T47D (cell line): Measurements from ENCODE around the gene QRFP.
A peak's percentile ranks its signal among the peaks of the same experiment; 100 is the strongest.
"Not testable (repeated sequence)": the region's sequence is repeated elsewhere in the genome, so short reads cannot be mapped to it uniquely, and the experiment has no call there.

Experiments used
- DNase-seq, 2 experiments: peaks; one replicate each; pipeline versions ENCODE4 v3.0.0 to v3.0.0-alpha.2; 2011 to 2012; ENCODE audit warnings: low read depth in 1 of 2, low spot score in 1 of 2
- JUND ChIP-seq: IDR thresholded peaks from 2 replicates; pipeline ENCODE4 v1.6.1; 2012; ENCODE audit warnings: low read depth
- in situ Hi-C: cut with HindIII; loops from 2 replicates; pipeline ENCODE4 v1.10.0; 2016; ENCODE audit warnings: low sequenced_read_pairs, low pct_unique_long_range_greater_than_20kb

Gene QRFP

DNA sequence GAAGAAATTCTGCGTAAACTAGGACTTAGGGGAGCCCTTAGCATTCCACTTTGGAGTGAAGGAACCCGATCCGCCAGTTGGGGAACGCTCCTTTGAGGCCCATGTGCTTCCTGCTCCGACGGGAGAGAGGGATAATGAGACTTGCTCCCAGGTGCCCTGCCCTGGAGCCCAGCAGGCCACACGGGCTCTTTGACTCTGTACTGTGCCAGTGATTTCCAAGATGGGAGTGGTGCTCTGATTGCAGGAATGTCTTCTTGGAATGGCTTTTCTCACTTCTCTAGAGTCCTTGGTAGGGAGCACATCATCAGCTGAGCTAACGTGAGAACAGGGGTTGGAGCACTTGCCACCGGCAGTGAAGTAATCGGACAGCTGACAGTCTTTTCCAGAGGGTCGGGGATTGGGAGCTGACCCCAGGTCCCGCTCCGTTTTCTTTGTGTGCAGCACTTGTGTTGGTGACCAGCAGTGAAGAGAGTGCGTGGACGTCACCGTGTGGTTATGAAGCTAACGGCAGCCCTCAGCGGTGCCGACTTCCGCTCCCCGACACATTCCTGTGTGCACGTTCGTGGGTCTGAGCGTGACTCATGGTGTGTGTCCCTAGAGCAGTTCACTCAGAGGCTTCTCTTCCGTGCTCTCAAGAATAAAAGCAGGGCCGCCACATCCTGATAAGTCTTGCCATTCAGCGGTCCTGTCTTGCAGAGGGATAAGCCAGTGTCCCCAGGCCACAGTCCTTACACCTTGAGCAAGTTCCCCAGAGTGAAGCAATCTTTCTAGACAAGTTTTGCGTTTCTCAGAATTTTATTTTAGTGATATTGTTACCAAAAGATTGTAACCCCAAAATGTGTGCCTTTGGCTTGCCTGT lies 35.9 kb downstream of the QRFP start:
- DNase-seq: no peak
- in situ Hi-C loops: no loop called here
- no peak for TF ChIP-seq JUND

DNA sequence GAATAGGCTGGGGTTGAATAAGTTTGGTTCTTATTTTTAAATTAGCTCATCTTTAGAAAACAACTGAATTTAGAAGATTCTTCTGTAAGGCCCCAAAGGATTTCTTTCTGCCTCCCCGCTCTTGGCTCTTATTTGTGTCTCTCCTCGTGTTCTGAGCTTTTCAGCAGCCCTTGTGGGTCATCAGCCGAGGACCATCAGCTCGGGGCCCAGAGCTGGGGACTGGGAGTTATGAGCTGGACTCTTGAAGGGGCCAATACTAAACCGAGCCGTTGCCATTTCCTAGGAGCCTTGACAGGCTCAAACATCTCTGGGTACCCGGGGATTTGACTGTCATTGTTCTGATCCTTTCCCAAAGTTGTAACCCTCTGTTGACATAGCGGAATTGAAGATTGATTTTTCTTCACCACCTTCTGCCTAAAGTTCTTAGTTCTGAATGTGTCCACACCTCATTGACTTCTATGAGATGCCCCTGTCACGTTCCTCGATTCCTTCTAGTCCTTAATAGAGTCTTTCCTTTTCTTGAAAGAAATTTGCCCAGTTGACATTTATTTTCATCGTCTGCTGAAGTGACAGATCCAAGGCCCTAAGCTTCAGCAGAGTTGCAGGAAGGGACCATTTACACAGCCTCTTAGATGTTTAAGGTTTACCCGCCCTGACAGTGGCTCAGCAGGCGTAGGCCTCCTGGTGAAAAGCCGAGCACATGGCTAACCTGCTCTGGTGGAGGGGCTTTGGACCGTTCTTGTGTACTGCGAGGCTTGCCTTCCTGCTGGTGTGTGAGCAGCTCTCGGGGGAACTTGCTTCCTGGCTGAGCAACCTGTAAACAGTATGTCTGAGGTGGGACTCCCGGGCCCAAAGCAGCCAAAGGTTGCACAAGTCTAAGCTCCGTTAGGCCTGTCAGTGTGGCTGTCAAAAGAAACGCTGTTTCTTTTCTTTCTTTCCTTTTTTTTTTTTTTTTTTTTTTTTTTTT lies 37.6 kb downstream of the QRFP start:
- no peak for DNase-seq
- in situ Hi-C loops: no loop called here
- TF ChIP-seq JUND: no peak

DNA sequence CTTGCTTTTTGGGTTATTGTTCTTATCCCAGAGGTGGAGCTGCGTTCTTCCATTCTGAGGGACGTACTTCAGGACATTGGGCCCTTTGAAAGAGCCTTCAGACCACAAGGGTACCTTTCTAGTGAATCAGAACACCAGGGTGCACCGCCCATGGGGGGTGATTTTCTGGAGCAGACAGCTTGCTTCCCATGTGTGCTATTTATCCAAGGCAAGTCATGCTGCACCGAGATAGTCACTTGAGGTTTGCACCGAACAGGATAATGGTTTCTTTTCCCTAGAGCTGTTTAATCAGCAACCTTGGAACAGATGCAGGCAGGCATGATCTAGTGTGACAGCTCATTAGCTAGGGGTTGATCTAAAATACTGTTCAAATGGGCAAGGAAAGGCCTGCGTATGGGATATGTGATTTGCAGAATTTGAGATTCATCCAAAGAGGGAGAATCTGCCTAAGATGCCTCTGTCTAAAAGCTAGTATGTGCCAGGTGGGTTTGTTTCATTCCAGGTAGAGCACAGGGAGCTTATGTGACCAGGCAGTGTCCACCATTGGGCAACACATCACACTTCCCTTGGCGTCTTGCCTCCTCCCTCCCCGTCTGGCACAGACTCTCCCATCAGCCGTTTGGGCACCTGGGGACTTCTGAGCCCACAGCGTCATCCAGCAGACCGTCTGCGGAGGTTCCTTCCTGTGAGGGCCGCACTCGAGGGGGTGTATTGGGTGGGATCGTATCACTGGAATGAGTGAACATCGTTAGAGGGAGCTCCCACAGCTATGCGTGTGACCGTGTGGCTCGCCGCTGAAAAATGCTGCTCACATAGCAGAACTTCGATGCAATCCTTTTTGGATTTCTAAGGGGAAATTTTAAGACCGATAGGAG lies 38.5 kb downstream of the QRFP start:
- no peak for TF ChIP-seq JUND
- in situ Hi-C loops: no loop called here
- no peak for DNase-seq

DNA sequence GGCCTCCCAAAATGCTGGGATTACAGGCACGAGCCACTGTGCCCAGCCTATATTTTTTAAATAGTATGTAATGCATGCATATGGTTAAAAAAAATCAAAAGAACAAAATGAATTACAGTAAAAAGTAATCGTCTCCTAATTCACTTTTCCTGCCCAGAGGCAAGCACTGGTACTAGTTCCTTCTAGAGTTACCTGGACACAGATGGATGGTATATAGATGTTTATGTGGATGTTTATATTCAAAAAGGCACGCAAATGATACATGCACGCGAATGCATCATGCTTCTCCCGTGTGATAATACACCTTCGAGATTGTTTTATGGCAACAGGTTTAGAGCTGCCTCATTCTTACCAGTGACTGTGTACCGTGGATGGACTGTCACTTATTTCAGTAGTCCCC lies 40.1 kb downstream of the QRFP start:
- TF ChIP-seq JUND: no peak
- in situ Hi-C loops: no loop called here
- DNase-seq: no peak

DNA sequence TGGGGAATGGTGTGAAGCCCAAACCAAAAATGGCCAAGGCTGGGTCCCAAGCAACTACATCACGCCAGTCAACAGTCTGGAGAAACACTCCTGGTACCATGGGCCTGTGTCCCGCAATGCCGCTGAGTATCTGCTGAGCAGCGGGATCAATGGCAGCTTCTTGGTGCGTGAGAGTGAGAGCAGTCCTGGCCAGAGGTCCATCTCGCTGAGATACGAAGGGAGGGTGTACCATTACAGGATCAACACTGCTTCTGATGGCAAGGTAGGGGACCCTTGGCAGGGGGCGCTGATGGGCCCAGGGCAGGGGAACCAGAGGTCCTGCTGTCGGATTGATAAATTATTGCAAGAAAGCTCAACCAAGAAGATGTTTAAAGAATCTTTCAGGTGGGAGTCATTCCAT lies 41.8 kb downstream of the QRFP start:
- in situ Hi-C loops: no loop called here
- no peak for DNase-seq
- TF ChIP-seq JUND: no peak

DNA sequence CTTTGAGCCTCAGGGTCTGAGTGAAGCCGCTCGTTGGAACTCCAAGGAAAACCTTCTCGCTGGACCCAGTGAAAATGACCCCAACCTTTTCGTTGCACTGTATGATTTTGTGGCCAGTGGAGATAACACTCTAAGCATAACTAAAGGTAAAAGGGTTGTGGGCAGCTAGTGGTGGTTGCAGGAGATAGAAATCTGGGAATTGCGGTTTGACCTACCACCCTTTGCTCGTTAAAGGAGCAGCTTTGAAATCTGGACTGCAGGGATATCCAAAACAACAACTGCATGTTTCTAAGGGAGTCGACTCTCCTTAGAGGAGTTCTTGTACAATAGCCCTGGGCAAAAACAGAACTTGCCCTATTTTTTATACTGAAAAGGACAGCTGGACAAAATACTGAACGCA lies 42.5 kb downstream of the QRFP start:
- in situ Hi-C loops: no loop called here
- no peak for TF ChIP-seq JUND
- peak in 1 of 2 experiments; percentile 36 for DNase-seq

DNA sequence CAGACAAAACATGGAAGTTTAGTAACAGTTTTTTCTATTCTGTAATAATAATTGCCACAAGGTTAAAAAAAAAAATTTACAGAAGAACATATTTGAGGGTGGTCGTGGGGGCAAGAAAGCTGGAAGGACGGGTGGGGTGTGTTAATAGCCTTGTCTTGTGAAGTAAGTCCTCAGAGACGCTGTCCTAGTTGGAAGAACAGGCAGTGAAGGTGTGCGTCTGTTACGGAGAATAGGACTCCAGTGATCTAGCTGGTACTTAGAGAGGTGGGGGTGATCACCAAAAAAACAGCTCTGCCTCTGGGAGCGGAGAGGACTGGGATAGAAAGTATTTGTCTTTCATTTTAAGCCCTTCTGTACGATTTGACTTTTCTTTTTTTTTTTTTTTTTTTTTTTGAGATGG lies 43.8 kb downstream of the QRFP start:
- DNase-seq: no peak
- no peak for TF ChIP-seq JUND
- in situ Hi-C loops: no loop called here

DNA sequence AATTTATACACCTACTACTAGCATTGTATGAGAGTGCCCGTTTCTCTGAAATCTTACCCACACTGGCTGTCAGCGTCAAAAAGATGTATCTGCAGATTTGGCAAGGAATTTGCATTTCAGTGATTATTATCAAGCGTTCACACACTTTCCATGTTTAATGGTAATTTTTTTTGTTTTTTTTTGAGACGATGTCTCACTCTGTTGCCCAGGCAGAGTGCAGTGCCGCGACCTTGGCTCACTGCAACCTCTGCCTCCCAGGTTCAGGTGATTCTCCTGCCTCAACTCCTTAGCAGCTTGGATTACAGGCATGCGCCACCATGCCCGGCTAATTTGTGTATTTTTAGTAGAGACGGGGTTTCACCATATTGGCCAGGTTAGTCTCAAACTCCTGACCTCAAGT lies 47.3 kb downstream of the QRFP start:
- DNase-seq: no peak
- in situ Hi-C loops: no loop called here
- no peak for TF ChIP-seq JUND

DNA sequence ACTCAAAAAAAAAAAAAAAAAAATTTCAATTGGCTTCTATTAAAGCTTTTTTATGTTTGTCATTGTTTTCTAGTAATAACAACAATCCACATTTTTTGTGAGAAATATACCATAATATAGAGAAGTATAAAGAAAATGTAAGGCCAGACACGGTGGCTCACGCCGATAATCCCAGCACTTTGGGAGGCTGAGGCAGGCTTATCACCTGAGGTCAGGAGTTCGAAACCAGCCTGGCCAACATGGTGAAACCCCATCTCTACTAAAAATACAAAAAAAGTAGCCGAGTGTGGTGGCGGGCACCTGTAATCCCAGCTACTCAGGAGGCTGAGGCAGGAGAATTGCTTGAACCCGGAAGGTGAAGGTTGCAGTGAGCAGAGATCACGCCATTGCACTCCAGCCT lies 48.1 kb downstream of the QRFP start:
- DNase-seq, in situ Hi-C loops: not testable (repeated sequence)

DNA sequence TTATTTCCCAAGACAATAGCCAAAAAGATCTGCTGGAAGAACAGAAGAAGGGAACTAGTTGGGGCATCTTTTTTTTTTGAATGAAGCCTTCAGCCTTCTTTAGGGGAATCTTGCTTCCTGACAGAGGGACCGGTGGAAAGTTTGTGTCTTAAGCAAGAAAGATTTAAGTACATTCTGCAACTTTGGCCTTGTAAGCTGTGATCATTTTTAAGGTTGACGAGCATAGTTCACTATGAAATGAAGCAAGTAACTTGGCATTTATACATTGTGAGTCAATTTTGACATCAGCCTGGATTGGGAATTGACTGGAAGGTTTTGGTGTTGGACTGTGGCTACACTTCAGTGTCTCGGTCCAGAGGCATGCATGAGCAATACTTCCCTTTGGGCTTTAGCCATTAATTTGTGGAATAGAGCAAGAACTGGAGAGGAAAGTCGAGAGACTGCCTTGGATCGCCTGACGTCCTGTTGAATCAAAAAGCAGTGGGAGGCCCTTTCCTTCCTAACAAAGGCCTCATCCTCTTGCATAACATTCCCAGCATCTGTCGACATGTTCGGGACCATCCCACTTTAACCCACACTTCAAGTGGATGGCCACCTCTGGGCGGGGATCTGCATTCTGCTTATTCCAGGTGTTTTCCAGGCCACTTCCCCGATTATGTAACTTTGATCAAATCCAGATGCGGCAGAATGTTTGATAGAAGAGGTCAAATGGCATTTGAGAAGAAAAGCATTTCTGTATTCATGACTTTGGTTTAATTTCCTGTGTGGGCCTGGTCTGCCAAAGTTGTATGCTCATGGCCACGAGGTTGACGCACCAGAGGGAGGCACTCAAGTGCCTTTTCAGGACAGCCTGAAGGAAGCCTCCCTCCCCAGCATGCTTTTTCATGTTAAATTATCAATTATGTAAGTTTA lies 49.0 kb downstream of the QRFP start:
- no peak for DNase-seq
- in situ Hi-C loops: no loop called here
- TF ChIP-seq JUND: no peak

DNA sequence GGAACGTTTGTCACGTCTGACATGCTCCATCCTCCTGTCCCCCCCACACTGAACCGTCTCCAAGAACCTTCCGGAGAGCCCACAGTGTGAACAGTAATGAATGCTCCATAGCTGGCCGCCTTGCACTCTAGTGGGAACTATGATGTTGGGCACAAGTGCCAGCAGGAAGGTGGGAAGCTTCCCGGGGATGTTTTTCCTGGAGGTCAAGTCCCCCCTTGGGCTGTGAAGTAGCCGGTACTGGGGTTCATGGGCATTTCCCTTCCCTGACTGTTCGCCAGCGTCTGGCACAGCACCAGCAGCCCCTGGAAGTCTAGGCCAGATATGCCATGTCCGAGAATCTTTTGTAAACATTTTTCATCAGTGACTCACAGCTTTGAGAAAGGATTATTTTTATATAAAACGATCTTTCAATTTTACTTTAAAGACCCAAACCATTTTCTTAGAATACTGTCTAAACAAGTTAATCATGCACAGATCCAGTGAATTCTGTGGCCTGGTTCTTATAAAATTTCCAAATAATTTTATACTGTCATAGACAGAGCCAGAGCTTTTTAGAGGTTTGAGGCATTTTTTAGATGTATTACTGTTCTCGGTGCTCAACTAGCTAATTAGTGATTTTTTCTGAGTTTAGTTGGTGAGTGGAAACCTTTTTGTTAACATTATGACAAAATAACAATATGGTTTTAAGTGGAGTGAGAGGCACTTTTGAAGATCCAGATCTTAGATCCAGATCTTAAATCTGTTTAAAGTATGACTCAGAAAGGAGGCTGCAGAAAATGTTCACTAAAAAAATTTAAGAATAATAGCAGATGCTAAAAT lies 49.9 kb downstream of the QRFP start:
- DNase-seq: no peak
- TF ChIP-seq JUND: no peak
- in situ Hi-C loops: no loop called here
